GM18861 (cell line): ENCODE results near the gene LCE6A.
A peak's percentile ranks its signal among the peaks of the same experiment; 100 is the strongest.

ENCODE experiments used
- ATAC-seq: cut with Tn5 transposase; IDR thresholded peaks from one replicate; pipeline ENCODE4 v1.9.1; 2021; ENCODE audit not compliant: unreplicated experiment

Gene LCE6A

GRCh38 chr1:152842556-152842955 lies at the start of gene LCE6A:
Gene LCE6A (plus strand): TSS chr1:152842856. CDS start chr1:152843521, 665 bp downstream.
- no peak for ATAC-seq

- ATAC-seq, result no peak
These were observed 47.0 kb upstream of the LCE6A start for GRCh38 chr1:152795686-152796085.

GRCh38 chr1:152796421-152796820 lies 46.2 kb upstream of the LCE6A start, which contains the start of gene LCE1D:
Gene LCE1D (plus strand): TSS chr1:152796721. CDS start chr1:152797795, 1,074 bp downstream.
- ATAC-seq, result no peak

DNA sequence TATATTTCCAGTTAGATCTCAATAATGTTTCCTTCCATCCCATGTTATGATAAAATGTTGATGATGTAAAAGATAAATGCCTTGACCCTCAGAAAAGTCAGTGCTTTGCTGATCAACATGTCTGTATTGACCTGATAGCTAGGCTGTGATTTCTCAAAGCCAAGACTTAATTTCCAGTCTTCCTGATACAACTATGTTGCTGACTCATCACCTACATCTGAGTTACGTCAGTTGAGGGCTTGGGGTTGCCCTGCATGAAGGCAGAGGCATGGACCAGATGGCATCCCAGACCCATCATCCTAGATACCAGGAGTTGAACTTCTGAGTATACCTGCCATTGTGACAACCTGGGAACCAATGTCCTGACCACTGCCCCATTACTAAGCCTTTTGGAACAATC lies 41.3 kb upstream of the LCE6A start:
- no peak for ATAC-seq

DNA sequence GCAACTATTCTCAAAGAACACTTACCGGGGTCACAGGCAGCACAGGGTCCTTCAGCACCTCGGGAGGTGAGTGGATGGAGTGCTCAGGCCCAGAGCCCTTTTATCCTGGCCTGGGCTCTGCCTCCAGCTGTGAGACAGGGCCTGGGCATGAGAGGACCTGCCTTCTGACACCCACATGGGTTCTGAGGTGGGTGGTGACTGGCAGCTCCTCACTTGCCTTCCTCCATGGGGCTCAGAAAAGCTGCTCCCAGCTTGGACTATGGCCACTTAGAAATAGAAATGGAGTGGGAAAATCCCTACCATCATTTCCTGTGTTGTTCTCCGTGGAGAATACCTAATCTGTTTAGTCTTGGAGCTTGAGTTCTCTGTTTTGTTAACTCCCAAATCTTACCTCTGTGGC lies 36.1 kb upstream of the LCE6A start, which contains the start of gene LCE1C:
Gene LCE1C (minus strand): TSS at position 76 of the 400 bp plus-strand sequence. CDS start 1,173 bp downstream, outside the sequence.
- no peak for ATAC-seq

DNA sequence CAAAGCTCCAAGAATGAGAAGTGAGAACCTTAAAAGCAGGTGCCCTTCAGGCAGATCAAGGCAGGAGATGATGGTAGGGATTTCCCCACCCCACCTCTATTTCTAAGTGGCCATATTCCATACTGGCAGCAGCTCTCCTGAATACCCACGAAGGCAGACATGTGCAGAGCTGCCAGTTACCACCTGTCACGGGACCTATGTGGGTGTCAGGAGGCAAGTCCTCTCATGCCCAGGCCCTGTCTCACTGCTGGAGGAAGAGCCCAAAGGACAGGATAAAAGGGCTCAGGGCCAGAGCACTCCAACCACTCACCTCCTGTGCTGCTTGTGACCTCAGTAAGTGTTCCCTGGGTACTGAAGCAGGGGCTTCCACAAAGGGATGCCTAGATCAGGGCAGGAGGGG lies 31.6 kb upstream of the LCE6A start:
- no peak for ATAC-seq

DNA sequence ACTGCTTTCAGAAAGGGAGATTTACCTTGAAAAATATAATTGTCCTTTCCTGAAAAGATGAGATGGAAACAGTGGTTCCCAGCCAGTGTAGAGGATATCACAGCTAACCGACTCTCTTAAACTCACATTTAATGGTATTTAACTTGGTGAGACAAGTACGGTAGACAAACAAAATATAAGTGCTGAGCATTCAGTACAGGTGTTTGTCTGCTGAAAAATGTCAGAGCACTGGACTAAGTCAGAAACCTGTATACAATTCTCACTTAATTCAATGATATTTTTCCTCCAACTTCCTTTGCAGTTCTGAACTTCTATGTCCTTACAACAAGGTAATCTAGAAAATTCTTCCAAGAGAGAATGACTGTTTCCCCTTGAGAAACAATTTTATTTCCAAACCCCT lies 31.0 kb upstream of the LCE6A start, which contains the start of gene LCE1B:
Gene LCE1B (plus strand): TSS at position 301 of the 400 bp plus-strand sequence. CDS start 476 bp downstream, outside the sequence.
- no peak for ATAC-seq

DNA sequence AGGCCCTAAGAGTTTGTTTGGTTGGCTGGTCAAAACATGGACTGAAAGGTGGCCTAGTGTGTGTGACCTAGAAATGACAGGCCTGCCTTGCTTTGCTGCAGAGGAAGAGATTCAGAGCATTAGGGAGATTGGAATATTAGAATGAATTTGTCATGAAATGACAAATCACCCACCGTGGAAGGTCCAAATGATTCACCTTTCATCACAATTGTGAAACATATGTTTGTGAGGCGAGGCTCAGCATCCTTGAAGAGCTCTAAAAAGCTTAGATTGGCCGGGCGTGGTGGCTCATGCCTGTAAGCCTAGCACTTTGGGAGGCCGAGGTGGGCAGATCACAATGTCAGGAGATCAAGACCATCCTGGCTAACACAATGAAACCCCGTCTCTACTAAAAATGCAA lies 25.3 kb upstream of the LCE6A start:
- no peak for ATAC-seq

GRCh38 chr1:152823294-152823693 lies 19.4 kb upstream of the LCE6A start:
- ATAC-seq, result no peak

- ATAC-seq, result no peak
These were observed 17.7 kb upstream of the LCE6A start for GRCh38 chr1:152824964-152825363.

DNA sequence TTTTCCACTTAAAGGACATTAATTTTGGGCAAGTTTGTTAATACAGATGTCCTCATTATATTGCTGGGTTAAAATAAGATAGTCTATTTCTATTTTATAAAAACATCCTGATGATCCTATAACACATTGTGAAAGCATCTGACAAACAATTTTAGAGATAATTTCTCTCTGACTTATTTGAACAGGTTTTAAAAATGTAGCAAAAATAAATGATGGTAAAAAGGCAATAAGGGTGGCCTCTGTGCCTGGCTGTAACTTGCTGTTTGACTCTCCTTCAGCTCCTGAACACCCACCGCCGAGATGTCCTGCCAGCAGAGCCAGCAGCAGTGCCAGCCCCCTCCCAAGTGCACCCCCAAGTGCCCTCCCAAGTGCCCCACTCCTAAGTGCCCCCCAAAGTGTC lies 15.5 kb upstream of the LCE6A start, which contains the start of gene LCE1A:
Gene LCE1A (plus strand): TSS at position 301 of the 400 bp plus-strand sequence. CDS start 0 bp downstream, at position 301.
- no peak for ATAC-seq

GRCh38 chr1:152836870-152837269 lies 5.8 kb upstream of the LCE6A start:
- no peak for ATAC-seq

DNA sequence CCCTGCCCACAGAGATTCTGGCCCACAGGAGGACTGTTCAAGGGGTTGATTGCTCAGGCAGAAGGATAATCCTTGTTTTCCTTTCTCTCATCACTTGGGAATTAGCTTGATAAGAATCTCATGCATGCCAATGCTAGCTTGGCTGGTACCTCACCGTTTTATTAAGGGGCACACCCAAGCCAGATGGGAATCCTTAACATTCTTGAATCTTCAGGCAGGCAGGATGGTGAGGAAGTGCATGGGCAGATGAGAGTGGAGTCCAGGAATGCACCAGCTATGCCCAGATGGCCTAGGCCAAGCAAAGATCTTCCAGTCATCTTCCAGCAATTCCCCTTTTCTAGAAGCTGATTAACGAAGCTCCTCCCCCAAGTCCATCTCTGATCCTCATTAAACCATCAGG lies 13.0 kb downstream of the LCE6A start:
- ATAC-seq, result no peak

GRCh38 chr1:152858062-152858461 lies 15.4 kb downstream of the LCE6A start:
- no peak for ATAC-seq

- no peak for ATAC-seq
These were observed 17.0 kb downstream of the LCE6A start, which contains the start of gene LCE7A for GRCh38 chr1:152859696-152860095. Gene LCE7A (plus strand): TSS chr1:152859996. CDS start chr1:152860698, 702 bp downstream.

GRCh38 chr1:152860129-152860528 lies 17.5 kb downstream of the LCE6A start:
- ATAC-seq, result no peak

DNA sequence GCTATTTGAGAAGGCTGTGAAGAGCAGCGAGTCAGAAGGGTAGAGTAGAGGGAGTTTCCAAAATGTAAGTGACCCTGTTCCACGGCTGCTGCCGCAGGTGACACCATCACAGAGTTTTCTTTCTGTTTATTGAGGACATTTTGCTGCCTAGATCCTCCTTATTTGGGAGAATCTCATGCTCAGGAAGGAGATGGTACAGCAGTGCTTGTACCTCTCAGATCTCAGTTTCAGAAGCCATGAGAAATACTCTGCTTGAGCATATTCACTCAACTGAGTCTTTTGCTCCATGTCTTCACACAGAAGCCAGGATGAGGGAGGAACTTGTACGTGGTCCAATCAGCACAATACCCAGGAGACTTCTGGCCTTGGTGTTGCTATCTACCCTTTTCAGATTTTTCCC lies 18.7 kb downstream of the LCE6A start:
- ATAC-seq, result no peak

DNA sequence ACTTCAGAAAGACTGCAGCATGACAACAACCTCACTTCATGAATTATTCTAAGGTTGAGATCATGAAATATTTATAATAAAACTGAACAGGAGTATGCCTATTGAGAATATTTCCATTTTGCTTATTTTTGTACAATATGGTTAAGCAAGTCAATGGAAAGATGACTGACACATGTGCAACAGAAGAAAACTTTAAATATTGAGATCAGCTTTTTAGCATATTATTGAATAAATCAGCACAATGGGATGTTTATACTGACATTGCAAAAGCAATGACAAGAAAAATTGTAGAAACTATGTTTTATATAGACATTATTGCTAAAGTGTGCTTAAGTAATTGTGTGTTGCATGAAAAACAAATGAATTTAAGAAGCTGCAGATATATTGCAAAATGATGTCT lies 21.8 kb downstream of the LCE6A start:
- ATAC-seq, result no peak

GRCh38 chr1:152866321-152866720 lies 23.7 kb downstream of the LCE6A start:
- ATAC-seq, result no peak

DNA sequence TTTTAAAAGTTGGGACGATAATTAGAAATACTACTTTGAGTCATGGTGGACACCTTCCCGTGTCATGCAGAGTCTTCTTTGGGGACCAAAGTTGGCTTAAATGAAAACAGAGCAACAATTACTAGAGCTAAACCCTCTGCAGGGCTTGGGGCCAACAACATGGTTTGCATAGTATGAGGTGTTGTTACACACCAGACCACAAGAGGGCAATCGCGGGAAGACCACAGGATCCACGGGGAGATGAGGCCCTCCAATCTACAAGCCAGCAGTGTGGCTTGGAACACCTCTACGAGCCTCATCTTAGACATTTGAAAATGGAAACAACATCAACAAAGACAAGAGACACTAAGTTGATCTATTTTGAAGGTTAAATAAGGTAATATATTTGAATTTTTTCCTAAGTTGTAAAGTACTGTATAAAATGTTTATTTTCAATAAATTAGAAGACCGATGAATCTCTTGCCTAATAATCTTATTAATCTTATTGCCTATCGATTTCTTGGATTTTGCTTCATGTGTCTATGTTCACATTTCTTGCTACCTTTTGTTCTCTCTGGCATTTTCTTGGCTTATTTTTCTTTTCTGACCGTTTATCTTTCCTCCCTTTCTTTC lies 27.3 kb downstream of the LCE6A start:
- ATAC-seq, result no peak

GRCh38 chr1:152870831-152871730 lies 28.4 kb downstream of the LCE6A start:
- ATAC-seq, result no peak

GRCh38 chr1:152871731-152872126 lies 29.1 kb downstream of the LCE6A start:
- peak; percentile 59 for ATAC-seq
